Stimulated activated CD4-positive, alpha-beta T cell treated with anti-CD3 and anti-CD28 coated beads, Interleukin-4, amount 100 ng/mL, for 24 hours (primary cell): Measurements from ENCODE around the gene STX12.
"Not testable (repeated sequence)": the region's sequence is repeated elsewhere in the genome, so short reads cannot be mapped to it uniquely, and the experiment has no call there.

Source experiments
- DNase-seq: peaks from one replicate; pipeline ENCODE4 v3.0.0-alpha.2; 2020

STX12 gene

DNA sequence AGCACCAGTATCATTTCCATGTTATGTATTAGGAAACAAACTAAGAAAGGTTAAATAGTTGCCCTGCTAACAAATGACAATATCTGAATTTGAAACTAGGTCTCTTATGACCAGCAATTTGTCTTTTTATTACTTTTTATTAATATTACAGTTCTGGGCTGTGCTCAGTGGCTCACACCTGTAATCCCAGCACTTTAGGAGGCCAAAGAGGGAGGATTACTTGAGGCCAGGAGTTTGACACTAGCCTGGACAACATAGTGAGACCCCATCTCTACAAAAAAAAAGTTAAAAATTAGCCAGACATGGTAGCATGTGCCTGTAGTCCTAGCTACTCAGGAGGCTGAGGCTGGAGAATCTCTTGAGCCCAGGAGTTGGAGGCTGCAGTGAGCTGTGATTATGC, 3.3 kb downstream of the STX12 start:
- DNase-seq: not testable (repeated sequence)

DNA sequence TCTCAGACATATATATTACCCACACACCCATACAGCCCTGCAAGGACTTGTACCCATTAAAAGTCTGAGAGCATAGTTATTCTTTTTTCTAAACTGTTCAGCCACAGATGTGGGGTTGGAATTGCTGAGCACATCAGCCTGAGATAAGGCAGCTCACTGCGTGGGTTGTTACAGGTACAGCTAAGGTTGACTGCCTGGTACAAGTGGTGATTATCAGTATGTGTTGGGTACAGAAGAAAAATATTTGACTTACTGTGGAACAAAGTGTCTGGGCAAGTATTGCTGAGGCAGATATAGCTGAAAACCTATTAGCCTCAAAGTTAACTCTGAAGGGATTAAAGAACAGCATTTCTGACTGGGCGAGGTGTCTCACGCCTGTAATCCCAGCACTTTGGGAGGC, 5.0 kb downstream of the STX12 start:
- no peak for DNase-seq

DNA sequence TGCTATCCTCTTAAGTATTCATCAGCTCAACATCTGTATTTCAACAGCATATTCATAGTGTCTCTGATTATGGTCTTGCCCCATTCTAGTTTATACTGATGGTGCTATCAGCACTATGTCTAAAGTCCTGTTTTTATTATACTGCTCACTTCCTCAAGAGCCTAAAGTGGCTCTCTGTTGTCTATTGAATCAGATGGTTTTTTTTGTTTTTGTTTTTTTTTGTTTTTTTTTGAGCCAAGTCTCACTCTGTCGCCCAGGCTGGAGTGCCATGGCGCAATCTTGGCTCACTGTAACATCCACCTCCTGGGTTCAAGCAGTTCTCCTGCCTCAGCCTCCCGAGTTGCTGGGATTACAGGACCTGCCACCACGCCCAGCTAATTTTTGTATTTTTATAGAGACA, 6.1 kb downstream of the STX12 start:
- DNase-seq: no peak

- no peak for DNase-seq
Observed at GRCh38 chr1:27782950-27783349, 9.9 kb downstream of the STX12 start.

GRCh38 chr1:27784700-27785099, 11.7 kb downstream of the STX12 start:
- no peak for DNase-seq

DNA sequence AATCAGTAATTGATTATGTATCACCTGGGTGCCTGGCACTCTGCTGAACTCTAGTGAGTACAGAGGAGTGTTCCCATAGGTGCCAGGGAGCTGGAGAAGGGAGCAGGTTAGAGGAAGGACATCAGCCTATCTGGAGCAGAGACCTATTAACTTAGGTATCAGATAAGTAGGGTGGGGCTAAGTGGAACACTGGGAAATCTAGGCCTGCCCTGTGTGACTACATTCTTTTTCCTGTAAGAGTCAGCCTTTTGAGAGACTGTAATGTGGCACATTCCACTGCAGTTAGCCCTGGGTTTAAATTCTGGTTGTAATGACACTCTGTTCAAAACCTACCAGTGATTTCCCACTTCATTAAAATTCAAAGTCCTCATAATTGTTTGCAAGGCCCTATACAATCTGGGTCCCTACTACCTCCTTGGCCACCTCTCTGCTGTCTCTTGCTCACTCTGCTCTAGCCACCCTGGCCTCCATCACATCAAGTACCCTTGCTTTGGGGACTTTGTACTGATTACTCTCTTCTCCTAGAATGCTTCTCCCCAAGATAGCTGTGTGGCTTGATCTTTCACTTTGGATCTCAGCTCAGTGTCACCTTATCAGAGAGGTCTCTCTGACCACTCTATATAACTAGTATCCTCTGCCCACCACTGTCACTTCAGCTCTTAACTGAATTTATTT, 12.9 kb downstream of the STX12 start:
- no peak for DNase-seq

DNA sequence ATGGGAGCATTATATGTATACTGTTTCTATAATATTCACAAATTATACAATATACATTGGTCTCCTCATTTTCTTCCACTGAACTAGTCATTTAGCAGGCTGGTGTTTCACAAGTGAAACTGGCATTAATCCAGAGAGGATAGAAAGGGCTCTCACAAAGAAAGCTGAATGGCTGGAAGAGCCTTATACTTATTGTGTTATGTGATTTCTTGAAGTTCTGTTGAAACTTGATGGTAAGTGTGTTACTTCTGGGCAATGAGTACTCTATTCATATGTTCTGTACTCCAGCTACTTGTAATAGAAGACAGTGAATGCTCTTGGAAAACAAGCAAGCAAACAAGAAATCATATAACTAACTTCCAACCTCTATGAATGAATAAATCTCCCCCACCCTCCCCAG, 14.9 kb downstream of the STX12 start:
- DNase-seq: no peak

- no peak for DNase-seq
Observed at GRCh38 chr1:27789540-27790041, 16.6 kb downstream of the STX12 start.

- DNase-seq: not testable (repeated sequence)
Observed at GRCh38 chr1:27790270-27790669, 17.3 kb downstream of the STX12 start.

DNA sequence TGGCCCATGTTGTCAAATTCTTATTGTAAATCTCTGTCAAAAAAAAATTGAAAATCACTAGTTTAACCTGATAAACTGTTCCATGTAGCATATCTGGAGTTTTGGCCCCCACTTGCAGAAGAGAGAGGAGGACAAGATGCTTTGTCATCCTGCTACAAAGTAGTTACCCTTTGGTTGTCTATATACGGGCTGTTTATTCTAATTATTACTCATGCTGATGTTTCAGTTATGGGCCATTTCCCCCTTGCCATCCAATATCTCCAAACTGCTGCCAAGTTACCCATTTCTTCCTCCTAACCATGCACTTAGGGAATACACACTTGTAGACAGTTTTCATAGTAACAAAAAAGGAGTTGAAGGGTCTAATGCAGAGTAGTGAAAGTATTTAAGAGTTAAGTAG, 22.6 kb downstream of the STX12 start:
- DNase-seq: no peak

- peak; percentile 27 for DNase-seq
Observed at GRCh38 chr1:27804791-27805190, 31.8 kb downstream of the STX12 start.

GRCh38 chr1:27806758-27807157, 33.7 kb downstream of the STX12 start:
- no peak for DNase-seq

GRCh38 chr1:27807385-27807784, 34.4 kb downstream of the STX12 start:
- DNase-seq: no peak

DNA sequence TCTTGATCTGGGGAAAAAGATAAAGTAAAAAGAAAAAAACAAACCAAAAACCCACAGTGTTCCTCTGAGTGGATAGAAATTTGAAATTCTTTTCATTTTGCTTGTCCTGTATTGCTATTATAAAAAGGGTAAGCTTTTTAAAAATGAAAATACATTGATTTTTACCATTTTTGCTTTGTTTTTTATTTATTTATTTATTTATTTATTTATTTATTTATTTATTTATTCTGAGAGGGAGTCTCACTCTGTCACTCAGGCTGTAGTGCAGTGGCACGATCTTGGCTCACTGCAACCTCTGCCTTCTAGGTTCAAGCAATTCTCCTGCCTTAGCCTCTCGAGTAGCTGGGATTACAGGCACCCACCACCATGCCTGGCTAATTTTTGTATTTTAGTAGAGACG, 35.1 kb downstream of the STX12 start:
- DNase-seq: not testable (repeated sequence)

DNA sequence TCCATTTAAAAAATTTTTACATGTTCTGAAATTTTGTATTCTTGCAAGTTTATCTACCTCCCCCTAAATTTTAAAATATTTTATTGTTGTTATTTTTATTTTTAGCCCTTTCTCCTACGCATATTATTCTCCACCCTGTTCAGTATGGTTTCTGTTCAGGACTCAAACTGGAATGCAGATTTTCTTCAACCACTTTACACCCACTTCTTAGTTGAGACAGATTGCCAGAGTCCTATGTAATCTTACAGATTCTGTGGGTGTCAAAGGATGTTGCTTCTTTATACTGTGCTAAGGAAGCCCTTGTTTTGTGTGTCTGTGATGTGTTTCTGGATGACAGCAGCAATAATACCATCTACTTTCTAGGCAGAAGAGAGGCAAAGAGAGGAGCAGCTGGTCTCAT, 36.9 kb downstream of the STX12 start:
- no peak for DNase-seq

DNA sequence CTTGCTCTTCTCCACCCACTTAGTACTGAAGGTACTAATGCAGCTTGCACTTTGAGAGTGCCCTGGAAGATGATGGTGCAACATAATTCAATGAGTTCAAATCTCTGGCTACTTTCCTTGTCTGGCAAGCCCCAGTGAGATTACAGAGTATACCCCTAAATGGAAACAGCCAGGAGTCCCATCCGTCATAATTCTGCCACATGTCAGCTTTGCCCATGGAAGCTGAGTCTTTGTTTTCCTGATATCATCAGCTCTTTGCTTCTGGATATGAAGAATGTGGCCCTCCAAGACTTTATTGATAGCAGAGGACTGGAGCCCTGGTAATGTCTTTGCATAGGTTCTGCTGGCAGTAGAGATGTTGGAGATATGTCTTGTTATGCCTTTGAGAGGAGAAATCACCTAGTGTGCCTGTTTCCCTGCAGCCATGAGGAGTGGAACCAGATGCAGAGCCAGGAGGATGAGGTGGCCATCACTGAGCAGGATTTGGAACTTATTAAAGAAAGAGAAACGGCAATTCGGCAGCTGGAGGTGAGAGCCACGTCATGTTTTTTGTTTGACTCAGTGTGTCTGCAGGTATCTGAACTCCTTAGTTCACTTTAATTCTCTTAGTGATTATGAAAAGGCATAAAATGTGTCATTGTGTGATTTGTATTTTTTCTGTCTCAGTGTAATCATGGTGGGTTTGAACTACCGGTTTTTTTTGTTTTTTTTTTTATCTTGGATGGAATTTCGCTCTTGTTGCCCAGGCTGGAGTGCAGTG, 38.9 kb downstream of the STX12 start:
- DNase-seq: no peak

- no peak for DNase-seq
Observed at GRCh38 chr1:27816921-27817630, 44.1 kb downstream of the STX12 start.

DNA sequence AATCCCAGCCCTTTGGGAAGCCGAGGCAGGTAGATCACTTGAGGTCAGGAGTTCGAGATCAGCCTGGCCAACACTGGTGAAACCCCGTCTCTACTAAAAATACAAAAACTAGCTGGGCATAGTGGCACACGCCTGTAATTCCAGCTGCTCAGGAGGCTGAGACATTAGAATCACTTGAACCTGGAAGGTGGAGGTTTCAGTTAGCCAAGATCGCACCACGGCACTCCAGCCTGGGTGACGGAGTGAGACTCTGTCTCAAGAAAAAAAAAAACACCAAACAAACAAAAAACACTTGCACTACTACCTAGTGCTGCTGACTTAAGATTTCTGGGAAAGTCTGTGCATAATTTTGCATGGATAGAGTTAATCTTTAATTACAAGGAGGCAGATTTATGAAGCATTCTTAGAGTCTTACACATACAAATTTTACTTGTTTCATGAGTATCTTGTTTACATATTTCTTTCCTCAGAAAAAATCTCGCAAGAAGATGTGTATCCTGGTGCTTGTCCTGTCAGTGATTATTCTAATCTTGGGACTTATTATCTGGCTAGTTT, 48.8 kb downstream of the STX12 start:
- no peak for DNase-seq

DNA sequence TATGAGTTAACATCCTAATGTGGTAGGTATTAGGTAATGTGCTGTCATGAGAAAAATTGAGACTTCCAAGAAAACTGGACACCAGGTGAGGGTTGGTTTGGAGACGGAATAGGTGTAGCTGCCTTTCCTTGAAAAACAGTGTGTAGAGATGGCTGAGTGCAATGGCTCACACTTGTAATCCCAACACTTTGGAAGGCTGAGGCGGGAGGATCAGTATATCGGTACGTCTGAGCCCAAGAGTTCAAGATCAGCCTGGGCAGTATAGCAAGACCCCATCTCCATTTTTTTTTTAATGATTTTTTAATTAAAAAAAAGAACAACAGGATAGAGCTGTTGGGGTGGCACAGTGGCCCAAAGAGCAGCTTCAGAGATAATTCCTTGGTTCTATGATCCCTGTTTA, 50.8 kb downstream of the STX12 start:
- no peak for DNase-seq

DNA sequence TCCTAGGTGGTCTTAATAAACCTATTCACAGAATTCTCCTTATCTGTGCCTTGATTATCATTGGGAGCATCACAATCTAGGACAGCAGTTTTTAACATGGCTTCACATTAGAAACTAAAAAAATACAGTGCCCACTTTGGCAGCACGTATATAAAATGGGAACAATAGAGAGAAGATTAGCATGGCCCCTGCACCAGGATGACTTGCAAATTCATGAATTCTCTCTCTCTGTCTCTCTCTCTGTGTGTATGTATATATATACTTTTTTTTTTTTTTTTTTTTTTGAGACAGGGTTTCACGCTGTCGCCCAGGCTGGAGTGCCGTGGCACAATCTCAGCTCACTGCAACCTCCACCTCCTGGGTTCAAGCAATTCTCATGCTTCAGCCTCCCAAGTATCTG, 51.4 kb downstream of the STX12 start:
- no peak for DNase-seq

DNA sequence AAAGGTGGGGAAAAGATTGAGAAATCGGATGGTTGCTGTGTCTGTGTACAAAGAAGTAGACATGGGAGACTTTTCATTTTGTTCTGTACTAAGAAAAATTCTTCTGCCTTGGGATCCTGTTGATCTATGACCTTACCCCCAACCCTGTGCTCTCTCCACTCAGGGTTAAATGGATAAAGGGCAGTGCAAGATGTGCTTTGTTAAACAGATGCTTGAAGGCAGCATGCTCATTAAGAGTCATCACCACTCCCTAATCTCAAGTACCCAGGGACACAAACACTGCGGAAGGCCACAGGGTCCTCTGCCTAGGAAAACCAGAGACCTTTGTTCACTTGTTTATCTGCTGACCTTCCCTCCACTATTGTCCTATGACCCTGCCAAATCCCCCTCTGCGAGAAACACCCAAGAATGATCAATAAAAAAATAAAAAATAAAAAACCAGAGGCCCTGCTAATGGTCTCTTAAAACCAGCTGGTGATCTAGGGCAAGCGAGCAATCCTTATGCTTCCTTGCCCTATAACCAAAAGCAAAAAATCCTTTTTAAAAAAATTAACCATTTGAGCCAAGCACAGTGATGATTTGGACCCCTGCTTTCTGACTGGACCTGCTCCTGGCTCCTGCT, 56.4 kb downstream of the STX12 start:
- DNase-seq: not testable (repeated sequence)

DNA sequence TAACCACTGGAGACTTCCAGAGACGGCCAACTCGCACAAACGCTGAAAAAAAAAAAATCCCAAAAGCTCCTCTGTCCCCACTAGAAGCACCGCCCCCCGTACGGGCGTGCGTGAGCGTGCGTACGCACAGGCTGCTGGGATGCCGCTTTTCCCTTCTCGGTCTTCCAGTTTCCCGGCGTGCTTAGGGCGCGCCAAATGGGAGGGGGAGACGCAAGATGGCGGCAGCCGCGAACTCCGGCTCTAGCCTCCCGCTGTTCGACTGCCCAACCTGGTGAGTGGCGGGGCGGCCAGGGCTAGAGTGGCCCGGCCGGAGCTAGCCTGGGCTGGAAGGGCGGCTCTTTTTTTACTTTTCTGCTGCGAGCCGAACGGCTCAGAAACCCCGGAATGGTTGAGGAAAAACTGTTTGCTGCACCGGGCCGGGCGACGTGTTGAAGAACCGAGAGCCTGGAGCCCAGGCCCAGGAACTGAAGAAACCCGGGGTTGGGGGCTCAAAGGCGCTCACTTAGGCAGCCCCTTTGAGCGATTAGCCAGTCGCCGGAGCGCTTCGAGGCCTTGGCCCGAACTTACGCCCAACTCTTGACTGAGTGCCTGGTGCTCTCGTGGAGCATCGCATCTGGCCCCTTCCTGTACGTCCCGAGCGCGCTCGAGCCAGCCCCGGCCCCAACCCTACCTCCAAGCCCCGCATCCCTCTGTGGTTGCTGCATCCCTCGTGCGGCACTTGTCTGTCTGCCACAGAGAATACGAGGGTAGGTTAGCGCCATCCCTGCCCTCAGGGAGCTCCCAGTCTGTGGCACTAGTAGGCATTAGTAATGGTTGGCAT, 57.8 kb downstream of the STX12 start, which contains the start of gene PPP1R8:
PPP1R8 (plus strand) TSS at position 162 of the 820 bp plus-strand sequence; CDS start at position 216, 54 bp downstream.
- DNase-seq: peak; percentile 93
